AG09309 (cell line): Measurements from ENCODE around the gene KRTAP23-1.

Experiments
- DNase-seq: peaks from one replicate; pipeline ENCODE4 v3.0.0-alpha.2; 2010; ENCODE audit warnings: low read depth
- H3K4me3 ChIP-seq: 2 replicates; pipeline ENCODE4 v1.5.1; 2011; ENCODE audit warnings: mild to moderate bottlenecking, low read depth, low read length, moderate library complexity; ENCODE audit not compliant: control insufficient read depth
- CTCF ChIP-seq: IDR thresholded peaks from 2 replicates; pipeline ENCODE4 v1.5.1; 2011; ENCODE audit warnings: mild to moderate bottlenecking, low read depth, low read length, inconsistent platforms; ENCODE audit not compliant: insufficient read depth, control insufficient read depth; ENCODE audit errors: missing control alignments

The KRTAP23-1 gene

GRCh38 chr21:30354308-30355005, 6.1 kb upstream of the KRTAP23-1 start:
- DNase-seq = no peak
- H3K4me3 ChIP-seq = no peak overlapping the region
- TF ChIP-seq CTCF = no peak

GRCh38 chr21:30351534-30351933, 3.1 kb upstream of the KRTAP23-1 start:
- no peak for TF ChIP-seq CTCF
- no peak for DNase-seq
- H3K4me3 ChIP-seq = no peak overlapping the region

GRCh38 chr21:30349572-30349971, 1.2 kb upstream of the KRTAP23-1 start:
- no peak overlapping the region for H3K4me3 ChIP-seq
- TF ChIP-seq CTCF = no peak
- DNase-seq = no peak

GRCh38 chr21:30345014-30345413, 3.4 kb downstream of the KRTAP23-1 start:
- no peak overlapping the region for H3K4me3 ChIP-seq
- no peak for DNase-seq
- no peak for TF ChIP-seq CTCF

GRCh38 chr21:30340714-30341573, 7.5 kb downstream of the KRTAP23-1 start:
- H3K4me3 ChIP-seq = no peak overlapping the region
- TF ChIP-seq CTCF = peak; percentile 46
- DNase-seq = no peak

- H3K4me3 ChIP-seq = no peak overlapping the region
- no peak for DNase-seq
- TF ChIP-seq CTCF = no peak
Measured at GRCh38 chr21:30338717-30339116, 9.7 kb downstream of the KRTAP23-1 start.
